Endothelial cell of umbilical vein (primary cell): ENCODE results near the gene TSC22D1.

Source experiments
- EZH2 ChIP-seq: IDR thresholded peaks from 2 replicates; pipeline ENCODE4 v1.6.1; 2012; ENCODE audit warnings: borderline replicate concordance, low read depth, mild to moderate bottlenecking, moderate library complexity, low read length, inconsistent platforms; ENCODE audit not compliant: severe bottlenecking
- JUN ChIP-seq: IDR thresholded peaks from 2 replicates; pipeline ENCODE4 v1.6.1; 2011; ENCODE audit warnings: borderline replicate concordance, low read depth; ENCODE audit not compliant: insufficient read length, insufficient read depth
- MYC ChIP-seq: IDR thresholded peaks from one replicate; pipeline ENCODE4 v1.6.1; 2011; ENCODE audit warnings: mild to moderate bottlenecking, low read depth, low read length
- POLR2A ChIP-seq: IDR thresholded peaks from 2 replicates; pipeline ENCODE4 v1.6.1; 2012; ENCODE audit warnings: low read depth, mild to moderate bottlenecking, control low read depth, low read length
- TF ChIP-seq, protein P1 (sequence below), 2 donors: IDR thresholded peaks; 1 replicate in 1 of 2; 2 replicates in 1 of 2; pipeline ENCODE4 v1.5.1; 2011; ENCODE audit warnings: low read length in 2 of 2, mild to moderate bottlenecking in 2 of 2, moderate library complexity in 2 of 2, control low read depth in 1 of 2, inconsistent platforms in 1 of 2, low read depth in 1 of 2; ENCODE audit not compliant: insufficient read depth in 1 of 2; ENCODE audit errors: extremely low read depth in 1 of 2

DNA sequence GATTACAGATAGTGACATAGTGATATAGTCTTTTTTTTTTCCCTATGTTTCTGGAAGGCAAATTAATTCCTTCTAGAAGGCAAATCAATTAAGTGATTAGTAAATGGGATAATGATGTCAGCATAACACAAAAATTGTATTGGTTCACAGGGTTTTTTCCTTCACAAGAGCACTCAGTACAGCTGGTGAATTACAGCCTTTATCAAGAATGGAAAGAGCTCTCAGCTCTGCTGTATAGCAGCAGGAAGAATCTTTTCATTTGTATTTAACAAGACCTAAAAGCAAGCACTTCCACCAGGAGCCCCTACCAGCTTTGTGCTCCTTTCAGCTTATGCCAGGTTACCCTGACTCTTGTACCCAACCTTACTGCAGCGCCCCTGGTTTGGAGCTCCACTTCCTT is 111.7 kb downstream of the TSC22D1 start:
- TF ChIP-seq JUN (no peak), POLR2A (no peak), EZH2 (no peak), MYC (no peak)
- TF ChIP-seq, protein P1, sequence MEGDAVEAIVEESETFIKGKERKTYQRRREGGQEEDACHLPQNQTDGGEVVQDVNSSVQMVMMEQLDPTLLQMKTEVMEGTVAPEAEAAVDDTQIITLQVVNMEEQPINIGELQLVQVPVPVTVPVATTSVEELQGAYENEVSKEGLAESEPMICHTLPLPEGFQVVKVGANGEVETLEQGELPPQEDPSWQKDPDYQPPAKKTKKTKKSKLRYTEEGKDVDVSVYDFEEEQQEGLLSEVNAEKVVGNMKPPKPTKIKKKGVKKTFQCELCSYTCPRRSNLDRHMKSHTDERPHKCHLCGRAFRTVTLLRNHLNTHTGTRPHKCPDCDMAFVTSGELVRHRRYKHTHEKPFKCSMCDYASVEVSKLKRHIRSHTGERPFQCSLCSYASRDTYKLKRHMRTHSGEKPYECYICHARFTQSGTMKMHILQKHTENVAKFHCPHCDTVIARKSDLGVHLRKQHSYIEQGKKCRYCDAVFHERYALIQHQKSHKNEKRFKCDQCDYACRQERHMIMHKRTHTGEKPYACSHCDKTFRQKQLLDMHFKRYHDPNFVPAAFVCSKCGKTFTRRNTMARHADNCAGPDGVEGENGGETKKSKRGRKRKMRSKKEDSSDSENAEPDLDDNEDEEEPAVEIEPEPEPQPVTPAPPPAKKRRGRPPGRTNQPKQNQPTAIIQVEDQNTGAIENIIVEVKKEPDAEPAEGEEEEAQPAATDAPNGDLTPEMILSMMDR (IDR thresholded peaks at IDR 0.05; ENCODE audit: extremely low read depth in 1 of 2, insufficient read depth in 1 of 2, low read depth in 1 of 2, low read length in 2 of 2) = no peak
